ENCODE data around the gene CYP3A7.
A peak's percentile ranks its signal among the peaks of the same experiment; 100 is the strongest.

Gene CYP3A7

GRCh38 chr7:99685129-99685758 lies 49.8 kb downstream of the CYP3A7 start:
- Histone ChIP-seq H3K9me3 (ENCODE audit: low read depth, low read length) (no peaks in the 10 kb centered on the region; the same call in 1 of the 2 replicates), H3K27ac (no peak overlapping the region), H3K4me3 (no peak overlapping the region), H3K36me3 (ENCODE audit: insufficient read depth, low read length) (no peaks in the 10 kb centered on the region), H3K9ac (ENCODE audit: insufficient read length) (no peak overlapping the region)
- no peak for DNase-seq (ENCODE audit: low read depth, low spot score)
- TF ChIP-seq EZH2 (IDR thresholded peaks at IDR 0.05) (no peak), POLR2AphosphoS5 (IDR thresholded peaks at IDR 0.05; ENCODE audit: borderline replicate concordance, low read depth, low read length) (no peak), FOXP2 (optimal IDR thresholded peaks at IDR 0.05; ENCODE audit: control extremely low read depth, extremely low read length, insufficient read depth) (no peak)

GRCh38 chr7:99679400-99680191 lies 55.4 kb downstream of the CYP3A7 start, which contains the start of gene CYP3A5:
Gene CYP3A5, minus strand, starts transcription at chr7:99679996. Its CDS starts 100 bp downstream, at chr7:99679896.
- no peak for DNase-seq (ENCODE audit: low read depth, low spot score)
- Histone ChIP-seq H3K36me3 (ENCODE audit: insufficient read depth, low read length) (no peaks in the 10 kb centered on the region), H3K9me3 (ENCODE audit: low read depth, low read length) (no peaks in the 10 kb centered on the region; the same call in 1 of the 2 replicates), H3K27ac (no peak within 1 kb of the TSS; the same call in 1 of the 2 replicates), H3K4me3 (peak within 1 kb of the TSS; percentile 67), H3K9ac (ENCODE audit: insufficient read length) (peak within 1 kb of the TSS; percentile 0)
- TF ChIP-seq POLR2AphosphoS5 (IDR thresholded peaks at IDR 0.05; ENCODE audit: borderline replicate concordance, low read depth, low read length) = peak; percentile 67; the same call in 1 of the 2 replicates
- no peak for TF ChIP-seq EZH2 (IDR thresholded peaks at IDR 0.05)

- peak overlapping the region; percentile 0 for H3K9ac ChIP-seq (ENCODE audit: insufficient read length)
- no peak for DNase-seq (ENCODE audit: low read depth, low spot score)
These were observed 56.0 kb downstream of the CYP3A7 start for GRCh38 chr7:99679032-99679399.

GRCh38 chr7:99677648-99678045 lies 57.3 kb downstream of the CYP3A7 start:
- Histone ChIP-seq H3K27ac (no peak overlapping the region), H3K36me3 (ENCODE audit: insufficient read depth, low read length) (no peaks in the 10 kb centered on the region), H3K9ac (ENCODE audit: insufficient read length) (no peak overlapping the region), H3K4me3 (no peak overlapping the region), H3K9me3 (ENCODE audit: low read depth, low read length) (no peaks in the 10 kb centered on the region; the same call in 1 of the 2 replicates)
- DNase-seq (ENCODE audit: low read depth, low spot score) = no peak
- TF ChIP-seq EZH2 (IDR thresholded peaks at IDR 0.05) (no peak), POLR2AphosphoS5 (IDR thresholded peaks at IDR 0.05; ENCODE audit: borderline replicate concordance, low read depth, low read length) (no peak), FOXP2 (optimal IDR thresholded peaks at IDR 0.05; ENCODE audit: control extremely low read depth, extremely low read length, insufficient read depth) (no peak)

More at GRCh38 chr7:99679032-99679399, 56.0 kb downstream of the CYP3A7 start:
- no peaks in the 10 kb centered on the region; the same call in 1 of the 2 replicates for H3K9me3 ChIP-seq (ENCODE audit: low read depth, low read length)
- H3K4me3 ChIP-seq = peak overlapping the region; percentile 67
- TF ChIP-seq POLR2AphosphoS5 (IDR thresholded peaks at IDR 0.05; ENCODE audit: borderline replicate concordance, low read depth, low read length) (no peak), EZH2 (IDR thresholded peaks at IDR 0.05) (no peak), FOXP2 (optimal IDR thresholded peaks at IDR 0.05; ENCODE audit: control extremely low read depth, extremely low read length, insufficient read depth) (no peak)
- H3K27ac ChIP-seq = no peak overlapping the region
- no peaks in the 10 kb centered on the region for H3K36me3 ChIP-seq (ENCODE audit: insufficient read depth, low read length)

GRCh38 chr7:99677013-99677647 lies 57.9 kb downstream of the CYP3A7 start:
- H3K27ac ChIP-seq = no peak overlapping the region
- DNase-seq (ENCODE audit: low read depth, low spot score) = no peak
- TF ChIP-seq FOXP2 (optimal IDR thresholded peaks at IDR 0.05; ENCODE audit: control extremely low read depth, extremely low read length, insufficient read depth) (no peak), POLR2AphosphoS5 (IDR thresholded peaks at IDR 0.05; ENCODE audit: borderline replicate concordance, low read depth, low read length) (no peak), EZH2 (IDR thresholded peaks at IDR 0.05) (no peak)

GRCh38 chr7:99674995-99675742 lies 59.8 kb downstream of the CYP3A7 start:
- H3K9me3 ChIP-seq (ENCODE audit: low read depth, low read length) = no peaks in the 10 kb centered on the region
- no peak overlapping the region for H3K4me3 ChIP-seq
- H3K36me3 ChIP-seq (ENCODE audit: insufficient read depth, low read length) = no peaks in the 10 kb centered on the region
- DNase-seq (ENCODE audit: low read depth, low spot score) = no peak
- TF ChIP-seq EZH2 (IDR thresholded peaks at IDR 0.05) (no peak), FOXP2 (optimal IDR thresholded peaks at IDR 0.05; ENCODE audit: control extremely low read depth, extremely low read length, insufficient read depth) (no peak), POLR2AphosphoS5 (IDR thresholded peaks at IDR 0.05; ENCODE audit: borderline replicate concordance, low read depth, low read length) (no peak)
- H3K9ac ChIP-seq (ENCODE audit: insufficient read length) = no peak overlapping the region
- no peak overlapping the region for H3K27ac ChIP-seq

More at GRCh38 chr7:99677013-99677647, 57.9 kb downstream of the CYP3A7 start:
- Histone ChIP-seq H3K36me3 (ENCODE audit: insufficient read depth, low read length) (no peaks in the 10 kb centered on the region), H3K9me3 (ENCODE audit: low read depth, low read length) (no peaks in the 10 kb centered on the region; the same call in 1 of the 2 replicates), H3K9ac (ENCODE audit: insufficient read length) (no peak overlapping the region), H3K4me3 (no peak overlapping the region)

GRCh38 chr7:99672573-99672972 lies 62.4 kb downstream of the CYP3A7 start:
- H3K36me3 ChIP-seq (ENCODE audit: insufficient read depth, low read length) = no peaks in the 10 kb centered on the region
- no peaks in the 10 kb centered on the region for H3K9me3 ChIP-seq (ENCODE audit: low read depth, low read length)
- H3K9ac ChIP-seq (ENCODE audit: insufficient read length) = no peak overlapping the region
- DNase-seq (ENCODE audit: low read depth, low spot score) = no peak
- H3K4me3 ChIP-seq = no peak overlapping the region
- no peak for TF ChIP-seq FOXP2 (optimal IDR thresholded peaks at IDR 0.05; ENCODE audit: control extremely low read depth, extremely low read length, insufficient read depth)
- no peak for TF ChIP-seq EZH2 (IDR thresholded peaks at IDR 0.05)
- TF ChIP-seq POLR2AphosphoS5 (IDR thresholded peaks at IDR 0.05; ENCODE audit: borderline replicate concordance, low read depth, low read length) = no peak
- no peak overlapping the region for H3K27ac ChIP-seq
